Trophoblast cell (in vitro differentiated cells and primary cell): ENCODE data around the gene UBALD1.

Experiments
- DNase-seq, 2 donors: peaks; one replicate each; pipeline ENCODE4 v3.0.0-alpha.2; 2016
- H2AFZ ChIP-seq: 2 replicates; pipeline ENCODE4 v1.6.1; 2013; ENCODE audit warnings: low read length, moderate library complexity, mild to moderate bottlenecking; ENCODE audit not compliant: insufficient read depth, poor library complexity
- H2AK5ac ChIP-seq: 2 replicates; pipeline ENCODE4 v1.6.1; 2013; ENCODE audit warnings: mild to moderate bottlenecking, low read length
- H2BK120ac ChIP-seq: 2 replicates; pipeline ENCODE4 v1.6.1; 2013; ENCODE audit warnings: low read length, mild to moderate bottlenecking, moderate library complexity; ENCODE audit not compliant: insufficient read depth, poor library complexity
- H2BK12ac ChIP-seq: 2 replicates; pipeline ENCODE4 v1.6.1; 2013; ENCODE audit warnings: mild to moderate bottlenecking, low read length, moderate library complexity
- H2BK5ac ChIP-seq: 2 replicates; pipeline ENCODE4 v1.6.1; 2013; ENCODE audit warnings: low read length, low read depth, moderate library complexity, mild to moderate bottlenecking; ENCODE audit not compliant: poor library complexity
- H3K14ac ChIP-seq: 2 replicates; pipeline ENCODE4 v1.6.1; 2013; ENCODE audit warnings: mild to moderate bottlenecking, low read length
- H3K18ac ChIP-seq: 2 replicates; pipeline ENCODE4 v1.6.1; 2013; ENCODE audit warnings: mild to moderate bottlenecking, low read length
- H3K23ac ChIP-seq: 2 replicates; pipeline ENCODE4 v1.6.1; 2013; ENCODE audit warnings: low read length
- H3K27ac ChIP-seq: 2 replicates; pipeline ENCODE4 v1.5.1; 2013; ENCODE audit warnings: low read depth, mild to moderate bottlenecking, inconsistent platforms, low read length, moderate library complexity
- H3K27me3 ChIP-seq: 2 replicates; pipeline ENCODE4 v1.6.1; 2013; ENCODE audit warnings: inconsistent platforms, mild to moderate bottlenecking, low read length, moderate library complexity; ENCODE audit not compliant: insufficient read depth
- H3K36me3 ChIP-seq, 2 experiments: 1 replicate in 1 of 2; 2 replicates in 1 of 2; pipeline ENCODE4 v1.6.1; 2013; ENCODE audit warnings: low read length in 2 of 2, mild to moderate bottlenecking in 2 of 2, moderate library complexity in 1 of 2; ENCODE audit not compliant: insufficient read depth in 2 of 2, control insufficient read depth in 1 of 2
- H3K4ac ChIP-seq: 2 replicates; pipeline ENCODE4 v1.6.1; 2013; ENCODE audit warnings: low read depth, mild to moderate bottlenecking, low read length, moderate library complexity
- H3K4me1 ChIP-seq, 2 experiments: 1 replicate in 1 of 2; 2 replicates in 1 of 2; pipeline ENCODE4 v1.6.1; 2013; ENCODE audit warnings: low read length in 2 of 2, mild to moderate bottlenecking in 2 of 2, moderate library complexity in 1 of 2; ENCODE audit not compliant: insufficient read depth in 2 of 2, control insufficient read depth in 1 of 2
- H3K4me2 ChIP-seq: 2 replicates; pipeline ENCODE4 v1.6.1; 2013; ENCODE audit warnings: inconsistent platforms, mild to moderate bottlenecking, low read length, moderate library complexity
- H3K4me3 ChIP-seq: 2 replicates; pipeline ENCODE4 v1.5.1; 2013; ENCODE audit warnings: mild to moderate bottlenecking, low read depth, low read length, inconsistent platforms
- H3K79me1 ChIP-seq: one replicate; pipeline ENCODE4 v1.6.1; 2013; ENCODE audit warnings: low read length
- H3K79me2 ChIP-seq: 2 replicates; pipeline ENCODE4 v1.6.1; 2013; ENCODE audit warnings: low read length, mild to moderate bottlenecking; ENCODE audit not compliant: control insufficient read depth, insufficient read depth, poor library complexity
- H3K9ac ChIP-seq: 2 replicates; pipeline ENCODE4 v1.6.1; 2013; ENCODE audit warnings: mild to moderate bottlenecking, low read length
- H3K9me3 ChIP-seq: 2 replicates; pipeline ENCODE4 v1.6.1; 2013; ENCODE audit warnings: low read depth, mild to moderate bottlenecking, control low read depth, inconsistent platforms, low read length; ENCODE audit not compliant: insufficient read depth
- H4K12ac ChIP-seq: 2 replicates; pipeline ENCODE4 v1.6.1; 2013; ENCODE audit warnings: low read depth, mild to moderate bottlenecking, low read length, moderate library complexity
- H4K8ac ChIP-seq: 2 replicates; pipeline ENCODE4 v1.6.1; 2013; ENCODE audit warnings: low read depth, mild to moderate bottlenecking, low read length, moderate library complexity
- H4K91ac ChIP-seq: one replicate; pipeline ENCODE4 v1.6.1; 2013; ENCODE audit warnings: low read depth, mild to moderate bottlenecking, low read length, moderate library complexity
- WGBS: extraction: QIAGEN DNeasy Blood & Tissue Kit; methylation state at CpG from one replicate; pipeline ENCODE4 v1.1.7; 2013; ENCODE audit warnings: missing lambda C conversion rate; ENCODE audit not compliant: insufficient read length, insufficient coverage; ENCODE audit errors: extremely low coverage; 5-methylcytosine and 5-hydroxymethylcytosine counted together

Gene UBALD1

DNA sequence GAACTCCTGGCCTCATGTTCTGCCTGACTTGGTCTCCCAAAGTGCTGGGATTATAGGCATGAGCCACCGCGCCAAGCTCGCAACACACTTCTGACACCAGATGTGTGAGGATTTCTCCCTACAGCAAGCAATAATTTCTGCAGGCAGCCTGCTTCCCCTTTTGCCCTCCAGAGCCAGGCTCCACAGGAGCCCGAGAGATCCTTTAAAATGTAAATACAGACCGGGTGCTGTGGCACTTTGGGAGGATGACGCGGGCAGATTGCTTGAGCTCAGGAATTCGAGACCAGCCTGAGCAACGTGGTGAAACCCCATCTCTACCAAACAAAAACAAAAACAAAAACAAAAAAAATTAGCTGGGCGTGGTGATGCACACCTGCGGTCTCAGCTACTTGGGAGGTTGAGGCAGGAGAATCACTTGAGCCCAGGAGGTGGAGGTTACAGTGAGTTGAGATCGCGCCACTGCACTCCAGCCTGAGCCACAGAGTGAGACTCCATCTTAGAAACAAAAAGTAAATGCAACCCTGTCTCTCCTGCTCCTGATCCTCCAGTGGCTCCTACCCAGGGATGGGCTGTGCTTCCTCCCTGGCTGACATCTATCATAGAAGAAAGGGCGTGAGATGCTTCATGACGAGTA lies 43.9 kb downstream of the UBALD1 start:
- no peaks in the 10 kb centered on the region for H3K79me1 ChIP-seq
- no peak overlapping the region for H3K23ac ChIP-seq
- no CpG with 5 or more reads among the region's 15 CpGs for WGBS
- H4K91ac ChIP-seq, result no peak overlapping the region
- no peak overlapping the region for H3K9ac ChIP-seq
- no peak overlapping the region for H2BK5ac ChIP-seq
- no peaks in the 10 kb centered on the region for H3K4me1 ChIP-seq
- H3K36me3 ChIP-seq, result no peaks in the 10 kb centered on the region
- H3K79me2 ChIP-seq, result no peaks in the 10 kb centered on the region
- no peak overlapping the region for H3K4ac ChIP-seq
- H2BK120ac ChIP-seq, result no peak overlapping the region
- no peak overlapping the region for H3K18ac ChIP-seq
- no peak overlapping the region for H3K14ac ChIP-seq
- H3K4me3 ChIP-seq, result no peak overlapping the region
- peaks cover 2% of the 10 kb centered on the region for H3K9me3 ChIP-seq
- DNase-seq, result no peak
- H3K4me2 ChIP-seq, result no peak overlapping the region
- no peak overlapping the region for H3K27ac ChIP-seq
- H3K27me3 ChIP-seq, result no peaks in the 10 kb centered on the region
- no peak overlapping the region for H4K12ac ChIP-seq
- no peak overlapping the region for H2AFZ ChIP-seq
- no peak overlapping the region for H2BK12ac ChIP-seq
- no peak overlapping the region for H2AK5ac ChIP-seq
- H4K8ac ChIP-seq, result no peak overlapping the region

DNA sequence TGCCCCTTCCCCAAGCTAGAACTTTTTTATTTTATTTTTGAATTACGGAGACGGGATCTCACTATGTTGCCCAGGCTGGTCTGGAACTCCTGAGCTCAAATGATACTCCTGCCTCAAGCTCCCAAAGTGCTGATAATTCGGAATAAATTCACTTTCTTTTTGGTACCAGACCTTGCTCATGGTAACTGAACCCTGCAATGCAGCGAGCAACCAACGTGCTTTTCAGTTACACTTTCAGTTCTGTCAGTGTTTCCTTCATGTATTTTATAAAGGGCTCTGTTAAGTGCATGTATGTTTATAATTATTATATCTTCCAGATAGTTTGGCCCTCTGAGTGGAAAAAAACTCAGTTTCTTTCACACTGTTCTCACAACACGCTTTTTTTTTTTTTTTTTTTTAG lies 44.6 kb downstream of the UBALD1 start:
- peaks cover 2% of the 10 kb centered on the region for H3K9me3 ChIP-seq
- no peak overlapping the region for H2BK5ac ChIP-seq
- no peak overlapping the region for H2BK120ac ChIP-seq
- no peak overlapping the region for H2AFZ ChIP-seq
- no peak overlapping the region for H3K27ac ChIP-seq
- no peak overlapping the region for H2AK5ac ChIP-seq
- no peak overlapping the region for H3K4me2 ChIP-seq
- H3K18ac ChIP-seq, result no peak overlapping the region
- H3K79me1 ChIP-seq, result no peaks in the 10 kb centered on the region
- no peak overlapping the region for H4K8ac ChIP-seq
- H3K4me1 ChIP-seq, result no peaks in the 10 kb centered on the region
- no peaks in the 10 kb centered on the region for H3K36me3 ChIP-seq
- no peak overlapping the region for H4K91ac ChIP-seq
- H3K4me3 ChIP-seq, result no peak overlapping the region
- H3K23ac ChIP-seq, result no peak overlapping the region
- H3K4ac ChIP-seq, result no peak overlapping the region
- H3K9ac ChIP-seq, result no peak overlapping the region
- H2BK12ac ChIP-seq, result no peak overlapping the region
- H3K14ac ChIP-seq, result no peak overlapping the region
- DNase-seq, result no peak
- H3K79me2 ChIP-seq, result no peaks in the 10 kb centered on the region
- H4K12ac ChIP-seq, result no peak overlapping the region
- no CpG with 5 or more reads among the region's 6 CpGs for WGBS
- H3K27me3 ChIP-seq, result no peaks in the 10 kb centered on the region

DNA sequence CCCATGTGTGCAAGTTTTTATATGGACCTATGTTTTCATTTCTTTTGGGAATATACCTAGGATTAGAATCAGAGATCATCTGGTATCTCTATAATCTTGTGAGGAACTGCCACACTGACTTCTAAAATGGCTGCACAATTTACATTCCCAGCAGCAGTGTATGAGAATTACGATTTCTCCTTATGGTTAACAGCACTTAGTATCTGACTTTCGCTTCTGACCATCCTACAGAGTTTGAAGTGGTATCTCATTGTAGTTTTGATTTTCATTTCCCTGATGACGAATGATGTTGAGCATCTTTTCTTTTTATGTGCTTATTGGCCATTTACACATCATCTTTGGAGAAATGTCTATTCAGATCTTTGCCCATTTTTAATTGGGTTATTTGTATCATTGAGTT lies 48.5 kb downstream of the UBALD1 start:
- Histone ChIP-seq H2BK120ac (no peak overlapping the region), H3K4me2 (no peak overlapping the region), H3K14ac (no peak overlapping the region), H2BK12ac (no peak overlapping the region), H3K9ac (no peak overlapping the region), H3K9me3 (no peaks in the 10 kb centered on the region), H3K18ac (no peak overlapping the region), H3K4ac (no peak overlapping the region), H3K36me3 (no peaks in the 10 kb centered on the region), H2BK5ac (no peak overlapping the region), H3K4me3 (no peak overlapping the region), H4K12ac (no peak overlapping the region), H4K91ac (no peak overlapping the region), H3K27ac (no peak overlapping the region), H3K23ac (no peak overlapping the region), H3K79me2 (no peaks in the 10 kb centered on the region), H3K4me1 (no peaks in the 10 kb centered on the region), H3K79me1 (no peaks in the 10 kb centered on the region), H3K27me3 (no peaks in the 10 kb centered on the region), H4K8ac (no peak overlapping the region), H2AFZ (no peak overlapping the region), H2AK5ac (no peak overlapping the region)
- DNase-seq, result no peak
- WGBS, result no CpG with 5 or more reads among the region's 3 CpGs

DNA sequence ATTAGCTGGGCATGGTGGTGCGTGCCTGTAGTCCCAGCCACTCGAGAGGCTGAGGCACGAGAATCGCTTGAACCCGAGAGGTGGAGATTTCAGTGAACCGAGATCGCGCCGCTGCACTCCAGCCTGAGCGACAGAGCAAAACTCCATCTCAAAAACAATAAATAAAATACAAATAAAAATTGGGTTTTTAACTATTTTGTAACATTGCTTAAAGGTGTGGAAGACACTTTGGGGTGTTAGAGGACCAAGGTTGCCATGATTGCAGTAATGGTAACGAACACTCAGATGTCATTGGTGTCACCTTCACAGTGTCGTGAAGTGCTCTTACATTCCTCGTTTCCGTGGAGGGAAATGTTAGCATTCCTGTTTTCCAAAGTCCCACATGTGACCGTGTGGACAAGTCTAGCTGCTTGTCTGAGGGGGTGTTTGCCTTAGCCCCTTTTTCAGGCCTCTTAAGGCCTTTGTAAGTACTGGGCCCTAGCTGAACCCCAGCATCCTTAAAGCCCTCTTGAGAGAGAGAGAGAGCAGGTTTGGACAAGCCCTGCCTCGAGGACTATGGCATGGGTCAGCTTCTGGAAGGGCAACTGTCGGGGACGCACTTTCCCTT lies 49.9 kb downstream of the UBALD1 start:
- no peak overlapping the region for H3K18ac ChIP-seq
- no CpG with 5 or more reads among the region's 18 CpGs for WGBS

More for the DNA sequence above, 49.9 kb downstream of the UBALD1 start:
- Histone ChIP-seq H3K14ac (no peak overlapping the region), H2AFZ (no peak overlapping the region), H3K23ac (no peak overlapping the region), H3K4me3 (no peak overlapping the region), H2BK5ac (no peak overlapping the region), H3K4me2 (no peak overlapping the region), H3K4ac (no peak overlapping the region), H3K79me1 (no peaks in the 10 kb centered on the region), H4K12ac (no peak overlapping the region), H4K8ac (no peak overlapping the region), H2BK120ac (no peak overlapping the region), H3K79me2 (no peaks in the 10 kb centered on the region), H2BK12ac (no peak overlapping the region), H4K91ac (no peak overlapping the region), H3K27ac (no peak overlapping the region), H3K36me3 (no peaks in the 10 kb centered on the region), H3K4me1 (no peaks in the 10 kb centered on the region), H2AK5ac (no peak overlapping the region), H3K9ac (no peak overlapping the region), H3K27me3 (no peaks in the 10 kb centered on the region), H3K9me3 (no peaks in the 10 kb centered on the region)
- no peak for DNase-seq
